ENCODE data around the gene STX17.
"Not testable (repeated sequence)": the region's sequence is repeated elsewhere in the genome, so short reads cannot be mapped to it uniquely, and the experiment has no call there.

The STX17 gene

DNA sequence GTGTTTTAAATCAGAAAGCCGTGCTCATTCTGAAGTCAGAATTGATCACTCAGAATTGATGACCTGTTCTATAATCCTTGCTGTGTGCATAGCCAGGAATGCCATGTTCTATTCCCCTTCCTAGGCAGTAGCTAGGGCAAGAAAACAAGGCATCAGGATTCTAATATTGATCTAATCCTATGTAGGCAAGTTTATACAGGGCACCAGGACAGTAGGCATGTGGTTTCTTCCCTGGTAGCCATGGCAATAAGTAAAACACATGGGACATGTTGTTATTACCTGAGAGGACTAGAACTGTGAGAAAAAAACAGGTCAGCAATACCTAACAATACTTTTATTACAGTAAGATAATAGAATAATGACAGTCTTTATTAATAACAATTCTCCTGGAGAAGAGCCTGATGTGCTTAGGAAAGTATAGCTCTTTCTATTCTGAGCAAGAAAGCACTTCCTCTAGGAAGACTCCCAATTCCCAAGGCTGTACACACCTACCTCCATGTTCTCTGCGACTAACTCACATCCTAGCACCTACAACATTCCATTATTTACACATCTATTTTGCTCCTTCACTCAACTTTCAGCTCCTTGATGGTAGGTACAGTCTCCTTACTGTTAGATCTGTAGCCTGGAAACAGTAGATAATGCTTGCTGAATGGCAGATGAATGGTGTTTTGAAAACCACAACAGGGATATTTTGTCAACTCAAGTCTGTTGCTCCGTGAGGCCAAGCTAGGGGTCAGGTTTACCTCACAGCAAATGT, 70.8 kb downstream of the STX17 start:
- no peak for DNase-seq

GRCh38 chr9:99978221-99978620, 71.8 kb downstream of the STX17 start:
- no peak for DNase-seq

- no peak for DNase-seq
Observed at GRCh38 chr9:99980598-99980997, 74.1 kb downstream of the STX17 start.

- DNase-seq = no peak
Observed at GRCh38 chr9:99986642-99987041, 80.2 kb downstream of the STX17 start.

GRCh38 chr9:99990508-99990907, 84.1 kb downstream of the STX17 start:
- not testable (repeated sequence) for DNase-seq

DNA sequence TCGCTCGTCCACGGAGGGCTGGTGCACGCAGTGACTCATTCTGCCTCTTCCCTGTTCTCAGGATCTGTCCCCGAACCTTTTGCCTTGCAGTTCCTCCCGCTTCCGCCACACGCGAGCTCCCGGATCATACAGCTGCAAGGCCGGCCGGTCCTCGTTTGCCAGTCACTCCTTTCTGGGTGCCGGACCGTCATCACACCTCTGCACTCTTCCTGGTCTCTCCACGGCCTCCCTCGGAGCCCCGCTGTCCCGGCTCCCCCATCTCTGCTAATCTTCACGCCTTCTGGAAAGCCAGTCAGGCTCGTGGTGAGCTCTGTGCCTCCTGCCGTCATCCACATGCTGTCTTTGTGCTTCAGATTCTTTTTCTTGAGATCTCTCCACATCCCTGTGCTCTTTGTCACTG, 91.8 kb downstream of the STX17 start:
- no peak for DNase-seq

GRCh38 chr9:99998866-99999265, 92.4 kb downstream of the STX17 start:
- DNase-seq = no peak

GRCh38 chr9:99999797-100000196, 93.3 kb downstream of the STX17 start:
- no peak for DNase-seq

DNA sequence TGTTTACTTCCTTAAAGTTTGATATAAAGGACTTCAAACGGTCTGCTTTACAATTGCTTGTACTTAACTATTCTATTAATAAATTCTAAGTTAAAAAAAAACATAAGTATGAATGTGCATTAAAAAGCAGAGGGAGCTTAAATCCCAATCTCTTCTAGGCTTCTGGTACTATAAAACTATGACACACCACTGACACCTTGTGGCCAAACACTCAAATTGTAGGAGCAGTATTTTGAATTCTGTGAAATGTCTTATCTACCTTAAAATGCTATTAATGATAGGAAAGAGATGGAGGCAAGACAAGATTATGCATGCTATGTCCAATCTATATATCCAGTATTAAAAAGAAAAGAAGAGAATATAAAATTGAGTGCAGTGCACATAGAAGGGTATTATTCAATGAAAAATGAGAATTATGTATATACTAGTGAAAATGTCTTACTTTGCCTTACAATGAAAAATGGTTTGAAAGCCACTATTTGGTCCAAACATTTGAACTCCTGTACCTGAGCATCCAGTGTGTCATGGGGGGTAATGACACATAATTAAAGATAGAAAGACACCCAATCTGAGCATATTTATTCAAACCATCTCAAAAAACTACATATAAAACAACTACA, 104.7 kb downstream of the STX17 start:
- DNase-seq = peak in 1 of 2 experiments; percentile 35

DNA sequence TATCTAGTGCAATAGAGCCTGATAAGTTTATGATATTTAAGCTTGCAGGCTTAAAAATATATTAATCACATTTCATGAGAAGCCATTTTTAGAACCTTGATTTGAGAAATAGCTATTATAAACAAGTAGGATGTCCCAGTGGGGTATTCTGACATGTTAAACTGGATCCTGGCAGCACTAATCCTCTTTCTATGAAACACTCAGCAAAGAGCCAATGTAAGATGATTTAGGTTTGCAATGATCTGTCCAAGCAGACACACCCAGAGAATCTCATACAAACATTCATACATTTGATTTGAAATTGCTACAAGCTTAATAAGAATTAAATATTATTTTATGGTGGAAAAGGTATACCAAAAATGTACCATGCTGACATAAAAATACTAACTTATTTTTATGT, 105.8 kb downstream of the STX17 start:
- no peak for DNase-seq

- no peak for DNase-seq
Observed at GRCh38 chr9:100013573-100013972, 107.1 kb downstream of the STX17 start.

GRCh38 chr9:100014846-100015245, 108.4 kb downstream of the STX17 start:
- no peak for DNase-seq

- no peak for DNase-seq
Observed at GRCh38 chr9:100019541-100019940, 113.1 kb downstream of the STX17 start.

All from SW 1271 (cell line).